Lower lobe of right lung (tissue), 2 donors: ENCODE data around the gene RUNX3. TPM values are rescaled to one million over a fixed set of nuclear protein-coding genes. Genes with fewer than 3 reads are reported as not detected.

Experiments used
- ATAC-seq, 2 donors: fragments of 200-7000 bp; cut with Tn5 transposase; one replicate each; pipeline ENCODE4 v1.9.1; 2020 to 2022; ENCODE audit warnings: mild to moderate bottlenecking in 2 of 2, moderate library complexity in 2 of 2
- DNase-seq: peaks from one replicate; pipeline ENCODE4 v3.0.0-alpha.2; 2020
- H3K27ac ChIP-seq: fragments of 200-600 bp; one replicate; pipeline ENCODE4 v1.8.0; 2022
- H3K27me3 ChIP-seq: fragments of 200-600 bp; one replicate; pipeline ENCODE4 v1.8.0; 2022; ENCODE audit warnings: low read depth
- H3K36me3 ChIP-seq: fragments of 200-600 bp; one replicate; pipeline ENCODE4 v1.8.0; 2022; ENCODE audit warnings: mild to moderate bottlenecking
- H3K4me1 ChIP-seq: fragments of 200-600 bp; one replicate; pipeline ENCODE4 v1.8.0; 2022
- H3K4me3 ChIP-seq: fragments of 200-600 bp; one replicate; pipeline ENCODE4 v1.8.0; 2022; ENCODE audit warnings: mild to moderate bottlenecking
- H3K9me3 ChIP-seq: fragments of 200-600 bp; one replicate; pipeline ENCODE4 v1.8.0; 2022
- CTCF ChIP-seq: fragments of 200-600 bp; IDR thresholded peaks from one replicate; pipeline ENCODE4 v1.8.0; 2022; ENCODE audit warnings: antibody characterized with exemption, mild to moderate bottlenecking
- intact Hi-C: fragments of 100-400 bp; cut with DNase I; formaldehyde crosslinking; loops from one replicate; pipeline ENCODE4 v1.11.0; 2022
- total RNA-seq: library from RNA; stranded (reverse); fragmentation: NEBNext Ultra II Directional; extraction: Animal tissue kit (Norgen Biotek cat#: 25700); gene quantifications from one replicate; pipeline ENCODE4 v1.2.1, GENCODE V29; 2021
- donor health status: DM: no; HTN: yes; CAD: no; lungs with severe emphysema.

The RUNX3 gene
- total RNA-seq, 1 donor from 2014 or later = 13.1 TPM

GRCh38 chr1:24900486-24900849, 29.6 kb downstream of the RUNX3 start:
- intact Hi-C loops = no loop called here
- H3K27ac ChIP-seq = no peak overlapping the region
- H3K27me3 ChIP-seq = peaks cover 18% of the 10 kb centered on the region
- H3K9me3 ChIP-seq = no peaks in the 10 kb centered on the region
- H3K4me1 ChIP-seq = no peaks in the 10 kb centered on the region
- no peaks in the 10 kb centered on the region for H3K36me3 ChIP-seq
- no peak for TF ChIP-seq CTCF
- ATAC-seq (no peak), DNase-seq (peak; percentile 26)
- H3K4me3 ChIP-seq = no peak overlapping the region

- no peak overlapping the region for H3K27ac ChIP-seq
- H3K36me3 ChIP-seq = no peaks in the 10 kb centered on the region
- H3K4me1 ChIP-seq = no peaks in the 10 kb centered on the region
- no peak for TF ChIP-seq CTCF
- DNase-seq (no peak), ATAC-seq (no peak)
- H3K9me3 ChIP-seq = no peaks in the 10 kb centered on the region
- intact Hi-C loops = no loop called here
- no peak overlapping the region for H3K4me3 ChIP-seq
- peaks cover 18% of the 10 kb centered on the region for H3K27me3 ChIP-seq
Observed at GRCh38 chr1:24899581-24900485, 30.2 kb downstream of the RUNX3 start.

- Histone ChIP-seq H3K27me3 (peaks cover 18% of the 10 kb centered on the region), H3K9me3 (no peaks in the 10 kb centered on the region), H3K4me1 (no peaks in the 10 kb centered on the region), H3K4me3 (no peak overlapping the region), H3K27ac (no peak overlapping the region), H3K36me3 (no peaks in the 10 kb centered on the region)
- DNase-seq = peak; percentile 40
- no peak for ATAC-seq
- intact Hi-C loops = no loop called here
- TF ChIP-seq CTCF = no peak
Observed at GRCh38 chr1:24898909-24899439, 31.1 kb downstream of the RUNX3 start.

- H3K36me3 ChIP-seq = no peaks in the 10 kb centered on the region
- intact Hi-C loops = no loop called here
- peak; percentile 82 for TF ChIP-seq CTCF
- no peaks in the 10 kb centered on the region for H3K4me1 ChIP-seq
- peak; percentile 73 for DNase-seq
- H3K4me3 ChIP-seq = no peak overlapping the region
- peak; percentile 82 to 83 for ATAC-seq
- peaks cover 13% of the 10 kb centered on the region for H3K27me3 ChIP-seq
- no peak overlapping the region for H3K27ac ChIP-seq
- H3K9me3 ChIP-seq = no peaks in the 10 kb centered on the region
Observed at GRCh38 chr1:24898152-24898908, 31.7 kb downstream of the RUNX3 start.

- peaks cover 13% of the 10 kb centered on the region for H3K27me3 ChIP-seq
- no peaks in the 10 kb centered on the region for H3K36me3 ChIP-seq
- intact Hi-C loops = no loop called here
- no peak for ATAC-seq
- H3K4me1 ChIP-seq = no peaks in the 10 kb centered on the region
- no peak for TF ChIP-seq CTCF
- DNase-seq = peak; percentile 35
- H3K27ac ChIP-seq = no peak overlapping the region
- H3K9me3 ChIP-seq = no peaks in the 10 kb centered on the region
- H3K4me3 ChIP-seq = no peak overlapping the region
Observed at GRCh38 chr1:24897263-24898151, 32.6 kb downstream of the RUNX3 start.
